Heart left ventricle (tissue), 13 donors: ENCODE results near the gene C12orf56.

Experiments
- POLR2A ChIP-seq, 2 donors: fragments of 450-650 bp; IDR thresholded peaks; one replicate each; pipeline ENCODE4 v1.6.1; 2017; ENCODE audit warnings: antibody characterized with exemption in 2 of 2, mild to moderate bottlenecking in 2 of 2, moderate library complexity in 2 of 2
- TF ChIP-seq, protein P1 (sequence below), 12 donors: fragments of 200-600 bp; sonication (generic) in 4 of 12; IDR thresholded peaks; one replicate each; pipeline versions ENCODE4 v1.5.0 to v1.8.0; 2018 to 2022; ENCODE audit warnings: antibody characterized with exemption in 12 of 12, mild to moderate bottlenecking in 5 of 12
- donor health status: ischemic (EF 13 %, LVEDD 7.1; RV severe dilation, severe dysfunction).
- donor health status: DM: no; HTN: yes; CAD: no.
- donor health status: DM: no; HTN: no; CAD: no.
- donor health status: ischemic (EF 25% LVEDD 6.9; RV normal size, moderate dysfunction).
- donor health status: ischemic (EF 25% LVEDD 5.7; RV mildly dilated, moderate dysfunction).
- donor health status: ischemic (EF 35%, LVEDD 5.7; RV mildly dilated, moderate dysfunction).
- donor health status: nonischemic (EF 11% LVEDD 7.7; RV severe dilation, severe dysfunction).
- donor health status: DM: yes; HTN: yes; CAD: no.
- donor health status: PGD.
- donor health status: ischemic (EF 29% LVEDD 5.4; RV normal size, mild dysfunction).
- donor health status: nonischemic (EF 23%, LVEDD 6.1; RV moderate dilation, normal function).

- TF ChIP-seq, protein P1, sequence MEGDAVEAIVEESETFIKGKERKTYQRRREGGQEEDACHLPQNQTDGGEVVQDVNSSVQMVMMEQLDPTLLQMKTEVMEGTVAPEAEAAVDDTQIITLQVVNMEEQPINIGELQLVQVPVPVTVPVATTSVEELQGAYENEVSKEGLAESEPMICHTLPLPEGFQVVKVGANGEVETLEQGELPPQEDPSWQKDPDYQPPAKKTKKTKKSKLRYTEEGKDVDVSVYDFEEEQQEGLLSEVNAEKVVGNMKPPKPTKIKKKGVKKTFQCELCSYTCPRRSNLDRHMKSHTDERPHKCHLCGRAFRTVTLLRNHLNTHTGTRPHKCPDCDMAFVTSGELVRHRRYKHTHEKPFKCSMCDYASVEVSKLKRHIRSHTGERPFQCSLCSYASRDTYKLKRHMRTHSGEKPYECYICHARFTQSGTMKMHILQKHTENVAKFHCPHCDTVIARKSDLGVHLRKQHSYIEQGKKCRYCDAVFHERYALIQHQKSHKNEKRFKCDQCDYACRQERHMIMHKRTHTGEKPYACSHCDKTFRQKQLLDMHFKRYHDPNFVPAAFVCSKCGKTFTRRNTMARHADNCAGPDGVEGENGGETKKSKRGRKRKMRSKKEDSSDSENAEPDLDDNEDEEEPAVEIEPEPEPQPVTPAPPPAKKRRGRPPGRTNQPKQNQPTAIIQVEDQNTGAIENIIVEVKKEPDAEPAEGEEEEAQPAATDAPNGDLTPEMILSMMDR (IDR thresholded peaks at IDR 0.05), result no peak
- no peak for TF ChIP-seq POLR2A (IDR thresholded peaks at IDR 0.05)
Measured at GRCh38 chr12:64311877-64312276, 78.7 kb downstream of the C12orf56 start.
